K562 (cell line): ENCODE results near the gene TACC3. TPM values are rescaled to one million over a fixed set of nuclear protein-coding genes. Genes with fewer than 3 reads are reported as not detected.

Experiments
- ADNP ChIP-seq: fragments of 200-800 bp; sonication (Bioruptor generic); IDR thresholded peaks from 2 replicates; pipeline ENCODE4 v1.6.1; 2016; ENCODE audit warnings: missing genetic modification characterization, missing compliant biosample characterization
- EP300 ChIP-seq: IDR thresholded peaks from 2 replicates; pipeline ENCODE4 v1.6.1; 2012; ENCODE audit warnings: low read length, improper control_type of control experiment
- EP400 ChIP-seq: fragments of 450-650 bp; IDR thresholded peaks from 2 replicates; pipeline ENCODE4 v1.6.1; 2017; ENCODE audit warnings: antibody characterized with exemption, mild to moderate bottlenecking, moderate library complexity
- FOXK2 ChIP-seq, 2 experiments: fragments of 450-650 bp; IDR thresholded peaks in 1 of 2; conservative IDR thresholded peaks in 1 of 2; 2 replicates each; pipeline ENCODE4 v1.6.1; 2016; ENCODE audit warnings: low read depth in 2 of 2, mild to moderate bottlenecking in 1 of 2
- HNRNPH1 ChIP-seq: fragments of 200-400 bp; formaldehyde crosslinking; optimal IDR thresholded peaks from 2 replicates; pipeline ENCODE3; 2017; ENCODE audit warnings: low read depth, mild to moderate bottlenecking, low read length, moderate library complexity
- MAFK ChIP-seq: IDR thresholded peaks from 2 replicates; pipeline ENCODE4 v1.6.1; 2011; ENCODE audit warnings: low read length, improper control_type of control experiment
- MCM7 ChIP-seq, 2 experiments: fragments of 450-650 bp; IDR thresholded peaks; 2 replicates each; pipeline ENCODE4 v1.6.1; 2016 to 2018
- POLR2A ChIP-seq: fragments of 450-650 bp; conservative IDR thresholded peaks from 2 replicates; pipeline ENCODE4 v1.6.1; 2016
- RFX1 ChIP-seq: fragments of 450-650 bp; IDR thresholded peaks from 2 replicates; pipeline ENCODE4 v1.6.1; 2016; ENCODE audit warnings: mild to moderate bottlenecking, moderate library complexity
- SETDB1 ChIP-seq: IDR thresholded peaks from one replicate; pipeline ENCODE4 v1.6.1; 2012; ENCODE audit warnings: low read length, control low read depth, inconsistent platforms
- ZEB2 ChIP-seq: fragments of 450-650 bp; IDR thresholded peaks from 2 replicates; pipeline ENCODE4 v1.6.1; 2016
- ZNF121 ChIP-seq: sonication (generic); formaldehyde crosslinking; conservative IDR thresholded peaks from 2 replicates; pipeline ENCODE4 v1.8.0; 2022; ENCODE audit warnings: missing genetic modification reagents
- ZNF197 ChIP-seq: fragments of 200-800 bp; sonication (Bioruptor generic); IDR thresholded peaks from 2 replicates; pipeline ENCODE4 v1.6.1; 2016; ENCODE audit warnings: low read depth, missing genetic modification characterization, missing compliant biosample characterization
- ZNF77 ChIP-seq: fragments of 250-450 bp; sonication (Bioruptor Pico); IDR thresholded peaks from 2 replicates; pipeline ENCODE4 v1.5.0; 2020
- polyA plus RNA-seq, 8 experiments: library from polyadenylated mRNA; depleted of rRNA in 4 of 8; stranded (reverse) in 5 of 8; unstranded in 3 of 8; fragments of >200 nt; fragmentation: Nextera tagmentation in 2 of 8; fragmentation: Illumina TruSeq in 1 of 8; extraction: Ambion mirVana in 2 of 8; extraction: Trizol in 1 of 8; gene quantifications; 2 replicates each; pipeline versions ENCODE4 v1.2.1 to v1.2.3, GENCODE V29; 2011 to 2014; ENCODE audit warnings: inconsistent platforms in 1 of 8, missing spikeins in 1 of 8
- total RNA-seq, 7 experiments: library from RNA; depleted of rRNA in 6 of 7; stranded (reverse); fragments of >200 nt in 6 of 7; fragmentation: Illumina TruSeq in 2 of 7; extraction: Trizol in 2 of 7; gene quantifications; 2 replicates each; pipeline versions ENCODE4 v1.2.1 to v1.2.3, GENCODE V29; 2011 to 2021; ENCODE audit warnings: low replicate concordance in 1 of 7
- TF ChIP-seq, protein P1 (sequence below): fragments of 450-650 bp; IDR thresholded peaks from 2 replicates; pipeline ENCODE4 v1.6.1; 2017; ENCODE audit warnings: mild to moderate bottlenecking, moderate library complexity
- TF ChIP-seq, protein P2 (sequence below): fragments of 250-450 bp; sonication (Bioruptor Pico); IDR thresholded peaks from 2 replicates; pipeline ENCODE4 v1.9.0; 2021; ENCODE audit warnings: mild to moderate bottlenecking, inconsistent platforms
- TF ChIP-seq, protein P3 (sequence below): fragments of 450-650 bp; IDR thresholded peaks from 2 replicates; pipeline ENCODE4 v1.7.0; 2016; ENCODE audit warnings: borderline replicate concordance
- TF ChIP-seq, protein P4 (sequence below): fragments of 450-650 bp; IDR thresholded peaks from 2 replicates; pipeline ENCODE4 v1.6.1; 2016; ENCODE audit warnings: antibody characterized with exemption

Gene TACC3
- total and polyA plus RNA-seq, 9 of the 15 experiments (the other 6 are each of a cell fraction or from before 2014, with no cell fraction given) = 1.9 to 122 (median 55.6) TPM

DNA sequence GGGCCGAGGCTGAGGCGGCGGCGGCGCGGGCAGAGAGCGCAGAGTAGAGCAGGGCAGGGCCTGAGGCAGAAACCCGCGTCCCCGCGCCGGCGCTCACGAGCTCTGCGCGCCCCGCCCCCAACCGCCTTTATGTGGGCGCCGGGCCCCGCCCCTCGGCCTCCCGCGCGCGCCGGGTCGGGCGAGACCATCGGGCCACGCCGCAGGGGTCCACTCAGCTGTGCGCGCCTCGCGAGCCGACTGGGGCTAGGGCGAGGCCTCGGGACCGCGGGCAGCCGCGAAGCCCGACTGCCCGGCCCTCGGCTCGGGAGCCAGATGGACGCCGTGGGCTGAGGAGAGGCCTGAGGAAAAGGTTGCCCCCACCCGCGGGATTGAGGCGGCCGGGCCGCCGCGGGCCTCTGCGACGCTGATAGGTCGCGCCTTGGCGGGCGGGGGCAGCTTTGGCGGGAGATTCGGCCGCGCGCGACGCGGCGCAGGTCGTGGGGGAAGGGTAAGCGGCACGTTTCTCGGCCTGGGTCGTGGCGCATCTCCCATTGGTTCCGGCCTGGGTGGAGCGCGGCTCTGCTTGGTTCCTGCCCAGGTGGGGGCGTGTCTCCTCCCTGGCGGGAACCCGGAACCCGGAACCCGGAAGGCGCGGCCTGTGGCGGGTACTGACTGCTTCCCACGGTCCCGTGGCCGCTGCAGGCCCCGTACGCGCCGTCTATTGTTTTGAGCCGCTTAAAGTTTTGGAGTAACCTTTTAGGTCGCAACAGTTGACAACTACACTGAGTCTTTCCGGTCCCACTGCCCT, 8.9 kb upstream of the TACC3 start, which contains the start of gene SLBP (continued):
- TF ChIP-seq SETDB1 (peak; percentile 5), ZNF77 (CRISPR knock-in tag) (no peak), MAFK (no peak), ZNF121 (CRISPR knock-in tag) (no peak), RFX1 (no peak), ADNP (tag) (no peak), POLR2A (peak; percentile 87), FOXK2 (conservative IDR thresholded peaks at IDR 0.05 in 1 of 2, IDR thresholded peaks at IDR 0.05 in 1 of 2; ENCODE audit: low read depth in 2 of 2) (peak; percentile 80 to 97), ZEB2 (no peak), ZNF197 (CRISPR knock-in tag) (no peak; the same call in 1 of the 2 replicates), EP400 (peak; percentile 98), EP300 (peak; percentile 65), MCM7 (IDR thresholded peaks at IDR 0.05) (no peak), HNRNPH1 (no peak)
- TF ChIP-seq, protein P1, sequence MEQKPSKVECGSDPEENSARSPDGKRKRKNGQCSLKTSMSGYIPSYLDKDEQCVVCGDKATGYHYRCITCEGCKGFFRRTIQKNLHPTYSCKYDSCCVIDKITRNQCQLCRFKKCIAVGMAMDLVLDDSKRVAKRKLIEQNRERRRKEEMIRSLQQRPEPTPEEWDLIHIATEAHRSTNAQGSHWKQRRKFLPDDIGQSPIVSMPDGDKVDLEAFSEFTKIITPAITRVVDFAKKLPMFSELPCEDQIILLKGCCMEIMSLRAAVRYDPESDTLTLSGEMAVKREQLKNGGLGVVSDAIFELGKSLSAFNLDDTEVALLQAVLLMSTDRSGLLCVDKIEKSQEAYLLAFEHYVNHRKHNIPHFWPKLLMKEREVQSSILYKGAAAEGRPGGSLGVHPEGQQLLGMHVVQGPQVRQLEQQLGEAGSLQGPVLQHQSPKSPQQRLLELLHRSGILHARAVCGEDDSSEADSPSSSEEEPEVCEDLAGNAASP = no peak
- TF ChIP-seq, protein P2, sequence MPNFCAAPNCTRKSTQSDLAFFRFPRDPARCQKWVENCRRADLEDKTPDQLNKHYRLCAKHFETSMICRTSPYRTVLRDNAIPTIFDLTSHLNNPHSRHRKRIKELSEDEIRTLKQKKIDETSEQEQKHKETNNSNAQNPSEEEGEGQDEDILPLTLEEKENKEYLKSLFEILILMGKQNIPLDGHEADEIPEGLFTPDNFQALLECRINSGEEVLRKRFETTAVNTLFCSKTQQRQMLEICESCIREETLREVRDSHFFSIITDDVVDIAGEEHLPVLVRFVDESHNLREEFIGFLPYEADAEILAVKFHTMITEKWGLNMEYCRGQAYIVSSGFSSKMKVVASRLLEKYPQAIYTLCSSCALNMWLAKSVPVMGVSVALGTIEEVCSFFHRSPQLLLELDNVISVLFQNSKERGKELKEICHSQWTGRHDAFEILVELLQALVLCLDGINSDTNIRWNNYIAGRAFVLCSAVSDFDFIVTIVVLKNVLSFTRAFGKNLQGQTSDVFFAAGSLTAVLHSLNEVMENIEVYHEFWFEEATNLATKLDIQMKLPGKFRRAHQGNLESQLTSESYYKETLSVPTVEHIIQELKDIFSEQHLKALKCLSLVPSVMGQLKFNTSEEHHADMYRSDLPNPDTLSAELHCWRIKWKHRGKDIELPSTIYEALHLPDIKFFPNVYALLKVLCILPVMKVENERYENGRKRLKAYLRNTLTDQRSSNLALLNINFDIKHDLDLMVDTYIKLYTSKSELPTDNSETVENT (CRISPR knock-in tag) = peak; percentile 69
- TF ChIP-seq, protein P3, sequence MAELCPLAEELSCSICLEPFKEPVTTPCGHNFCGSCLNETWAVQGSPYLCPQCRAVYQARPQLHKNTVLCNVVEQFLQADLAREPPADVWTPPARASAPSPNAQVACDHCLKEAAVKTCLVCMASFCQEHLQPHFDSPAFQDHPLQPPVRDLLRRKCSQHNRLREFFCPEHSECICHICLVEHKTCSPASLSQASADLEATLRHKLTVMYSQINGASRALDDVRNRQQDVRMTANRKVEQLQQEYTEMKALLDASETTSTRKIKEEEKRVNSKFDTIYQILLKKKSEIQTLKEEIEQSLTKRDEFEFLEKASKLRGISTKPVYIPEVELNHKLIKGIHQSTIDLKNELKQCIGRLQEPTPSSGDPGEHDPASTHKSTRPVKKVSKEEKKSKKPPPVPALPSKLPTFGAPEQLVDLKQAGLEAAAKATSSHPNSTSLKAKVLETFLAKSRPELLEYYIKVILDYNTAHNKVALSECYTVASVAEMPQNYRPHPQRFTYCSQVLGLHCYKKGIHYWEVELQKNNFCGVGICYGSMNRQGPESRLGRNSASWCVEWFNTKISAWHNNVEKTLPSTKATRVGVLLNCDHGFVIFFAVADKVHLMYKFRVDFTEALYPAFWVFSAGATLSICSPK = no peak
- TF ChIP-seq, protein P4, sequence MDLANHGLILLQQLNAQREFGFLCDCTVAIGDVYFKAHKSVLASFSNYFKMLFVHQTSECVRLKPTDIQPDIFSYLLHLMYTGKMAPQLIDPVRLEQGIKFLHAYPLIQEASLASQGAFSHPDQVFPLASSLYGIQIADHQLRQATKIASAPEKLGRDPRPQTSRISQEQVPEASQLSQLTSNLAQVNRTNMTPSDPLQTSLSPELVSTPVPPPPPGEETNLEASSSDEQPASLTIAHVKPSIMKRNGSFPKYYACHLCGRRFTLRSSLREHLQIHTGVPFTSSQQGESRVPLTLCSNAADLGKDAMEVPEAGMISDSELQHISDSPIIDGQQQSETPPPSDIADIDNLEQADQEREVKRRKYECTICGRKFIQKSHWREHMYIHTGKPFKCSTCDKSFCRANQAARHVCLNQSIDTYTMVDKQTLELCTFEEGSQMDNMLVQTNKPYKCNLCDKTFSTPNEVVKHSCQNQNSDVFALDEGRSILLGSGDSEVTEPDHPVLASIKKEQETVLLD = peak; percentile 49; the same call in 1 of the 2 replicates
